Endothelial cell of umbilical vein (primary cell): ENCODE measurements around the gene CD151. TPM values are rescaled to one million over a fixed set of nuclear protein-coding genes. Genes with fewer than 3 reads are reported as not detected.
A peak's percentile ranks its signal among the peaks of the same experiment; 100 is the strongest.

Experiments used
- Bru-seq: library from RNA; stranded (reverse); fragments of 400-500 nt; gene quantifications from one replicate; lab custom pipeline; 2021; lab: Mats Ljungman, UMichigan
- BruChase-seq, 2 experiments: library from RNA; stranded (reverse); fragments of 400-500 nt; gene quantifications; one replicate each; lab custom pipeline; 2021; lab: Mats Ljungman, UMichigan
- BruUV-seq: library from RNA; stranded (reverse); fragments of 400-500 nt; replicated peaks from 2 replicates; lab custom pipeline; 2021; lab: Mats Ljungman, UMichigan
- CTCF ChIA-PET: fragments of 300-600, 350-600 bp; sonication (Branson Sonifier 250); formaldehyde crosslinking; loops from one replicate; lab custom pipeline; 2021; ENCODE audit warnings: antibody characterized with exemption, inconsistent platforms; lab: Charles Lee
- POLR2A ChIA-PET: fragments of 300-600, 350-600 bp; sonication (Branson Sonifier 250); formaldehyde crosslinking; loops from one replicate; lab custom pipeline; 2021; ENCODE audit warnings: antibody characterized with exemption, inconsistent platforms; lab: Charles Lee
- DNase-seq: peaks from one replicate; pipeline ENCODE4 v3.0.0-alpha.2; 2011; ENCODE audit warnings: low read depth, low spot score
- FAIRE-seq: peaks from 2 replicates; lab custom pipeline; 2011; peaks lifted over from hg19 to GRCh38; lab: Jason Lieb, UNC
- H2AFZ ChIP-seq: 2 replicates; pipeline ENCODE4 v1.6.0; 2012; ENCODE audit warnings: low read depth, low read length, control low read depth, inconsistent platforms
- H3K27ac ChIP-seq: 2 replicates; pipeline ENCODE4 v1.5.1; 2011; ENCODE audit warnings: low read depth, mild to moderate bottlenecking, control low read depth, low read length, moderate library complexity; ENCODE audit not compliant: insufficient read depth
- H3K27me3 ChIP-seq, 2 experiments: 2 replicates each; pipeline versions ENCODE4 v1.6.0 to v1.6.1; 2011; ENCODE audit warnings: low read length in 2 of 2, mixed read lengths in 1 of 2; ENCODE audit not compliant: control insufficient read depth in 2 of 2, insufficient read depth in 2 of 2
- H3K36me3 ChIP-seq, 2 experiments: 2 replicates in 1 of 2; 3 replicates in 1 of 2; pipeline ENCODE4 v1.5.1; 2011; ENCODE audit warnings: low read length in 2 of 2, mild to moderate bottlenecking in 1 of 2, moderate library complexity in 1 of 2; ENCODE audit not compliant: control insufficient read depth in 2 of 2, insufficient read depth in 2 of 2; ENCODE audit errors: extremely low read depth in 1 of 2
- H3K4me1 ChIP-seq: 3 replicates; pipeline ENCODE4 v1.5.1; 2011; ENCODE audit warnings: mild to moderate bottlenecking, low read length; ENCODE audit not compliant: control insufficient read depth, insufficient read depth; ENCODE audit errors: extremely low read depth
- H3K4me2 ChIP-seq: 2 replicates; pipeline ENCODE4 v1.6.1; 2011; ENCODE audit warnings: low read length, control low read depth, mixed read lengths; ENCODE audit not compliant: insufficient read depth
- H3K4me3 ChIP-seq, 3 experiments: fragments of 200-600 bp in 1 of 3; sonication (generic), shearing (Covaris generic) in 1 of 3; replicated peaks in 1 of 3; 2 replicates each; pipeline ENCODE4 v1.5.1; 2011 to 2016; ENCODE audit warnings: control low read depth in 3 of 3, low read length in 3 of 3, mild to moderate bottlenecking in 2 of 3, inconsistent platforms in 1 of 3, low read depth in 1 of 3, moderate library complexity in 1 of 3; ENCODE audit not compliant: insufficient read depth in 1 of 3
- H3K79me2 ChIP-seq: 2 replicates; pipeline ENCODE4 v1.6.0; 2012; ENCODE audit warnings: low read length, inconsistent platforms; ENCODE audit not compliant: control insufficient read depth, insufficient read depth
- H3K9ac ChIP-seq: replicated peaks from 2 replicates; pipeline ENCODE3; 2011; ENCODE audit warnings: low read length, control low read depth; ENCODE audit not compliant: insufficient read depth; ENCODE audit errors: extremely low read depth
- H3K9me1 ChIP-seq: replicated peaks from 3 replicates; pipeline ENCODE4 v1.6.0; 2011; ENCODE audit warnings: mild to moderate bottlenecking, low read length; ENCODE audit not compliant: control insufficient read depth, insufficient read depth; ENCODE audit errors: extremely low read depth
- H3K9me3 ChIP-seq: replicated peaks from 2 replicates; pipeline ENCODE4 v1.5.1; 2012; ENCODE audit warnings: low read length, inconsistent platforms; ENCODE audit not compliant: control insufficient read depth, insufficient read depth
- H4K20me1 ChIP-seq: replicated peaks from 2 replicates; pipeline ENCODE3; 2011; ENCODE audit warnings: mild to moderate bottlenecking, low read length; ENCODE audit not compliant: control insufficient read depth, insufficient read depth; ENCODE audit errors: extremely low read depth
- GATA2 ChIP-seq: IDR thresholded peaks from 2 replicates; pipeline ENCODE4 v1.7.0; 2011; ENCODE audit warnings: low read depth, mild to moderate bottlenecking, moderate library complexity, mixed read lengths, low read length; ENCODE audit not compliant: insufficient read length, insufficient read depth
- JUN ChIP-seq: IDR thresholded peaks from 2 replicates; pipeline ENCODE4 v1.6.1; 2011; ENCODE audit warnings: borderline replicate concordance, low read depth; ENCODE audit not compliant: insufficient read length, insufficient read depth
- POLR2AphosphoS5 ChIP-seq: IDR thresholded peaks from 2 replicates; pipeline ENCODE4 v1.6.1; 2012; ENCODE audit warnings: low read depth, mild to moderate bottlenecking, control low read depth, low read length, moderate library complexity; ENCODE audit not compliant: insufficient read depth
- dilution Hi-C: fragments of 300-500 bp; cut with MboI; formaldehyde crosslinking; loops from one replicate; pipeline ENCODE4 v1.15.0; 2019; ENCODE audit warnings: low sequenced_read_pairs; ENCODE audit not compliant: extremely low pct_ligation_motif_present
- intact Hi-C: fragments of 100-400 bp; cut with micrococcal nuclease; formaldehyde crosslinking; loops from one replicate; pipeline ENCODE4 v1.10.0; 2022
- long read RNA-seq: library from polyadenylated mRNA; stranded (forward); transcript quantifications from one replicate; pipeline ENCODE4 v2.0.0, GENCODE V29; 2021
- polyA minus RNA-seq, 3 experiments: library from RNA; depleted of rRNA, polyadenylated mRNA; stranded (reverse); fragments of >200 nt; gene quantifications; 1 replicate in 1 of 3; 2 replicates in 2 of 3; pipeline ENCODE4 v1.2.3, GENCODE V29; 2011
- polyA plus RNA-seq, 4 experiments: library from polyadenylated mRNA; depleted of rRNA in 3 of 4; stranded (reverse) in 3 of 4; unstranded in 1 of 4; fragments of >200 nt; gene quantifications; 2 replicates each; pipeline versions ENCODE4 v1.2.1 to v1.2.3, GENCODE V29; 2011 to 2012; ENCODE audit warnings: missing spikeins in 1 of 4
- total RNA-seq: library from RNA; stranded (reverse); gene quantifications from 2 replicates; pipeline ENCODE4 v1.2.3, GENCODE V29; 2021
- TF ChIP-seq, protein P1 (sequence below), 2 donors: IDR thresholded peaks; 1 replicate in 1 of 2; 2 replicates in 1 of 2; pipeline ENCODE4 v1.5.1; 2011; ENCODE audit warnings: low read length in 2 of 2, mild to moderate bottlenecking in 2 of 2, moderate library complexity in 2 of 2, control low read depth in 1 of 2, inconsistent platforms in 1 of 2, low read depth in 1 of 2; ENCODE audit not compliant: insufficient read depth in 1 of 2; ENCODE audit errors: extremely low read depth in 1 of 2

CD151 gene
- total RNA-seq (515 and 605 TPM in 2 replicates), polyA plus RNA-seq (1,090 and 1,522 TPM in 2 replicates), polyA minus RNA-seq (701 and 743 TPM in 2 replicates), Bru-seq, nascent RNA (percentile 69 among the genes with signal in this experiment), BruChase-seq, experiment 1, labeled RNA remaining after a 6-hour chase (percentile 93 among the genes with signal in this experiment), BruChase-seq, experiment 2, labeled RNA remaining after a 2-hour chase (percentile 78 among the genes with signal in this experiment)
- polyA plus RNA-seq (2011; cell fraction: cytosol; rRNA removed) = 804 and 813 TPM in 2 replicates
- polyA plus RNA-seq (2011; cell fraction: nucleus; rRNA removed) = 543 and 618 TPM in 2 replicates
- polyA plus RNA-seq (2012) = 576 and 824 TPM in 2 replicates
- 81.2 TPM for polyA minus RNA-seq (2011; cell fraction: cytosol; rRNA and poly(A)+ RNA removed)
- 148 and 185 TPM in 2 replicates for polyA minus RNA-seq (2011; cell fraction: nucleus; rRNA and poly(A)+ RNA removed)
- long read RNA-seq, transcript CD151-220 (8 exons, 1,835 nt) = minor isoform, 7 of 1,011 reads
- long read RNA-seq, transcript CD151-203 (8 exons, 1,486 nt) = minor isoform, 209 of 1,011 reads
- long read RNA-seq, transcript CD151-201 (9 exons, 1,545 nt) = minor isoform, 63 of 1,011 reads
- long read RNA-seq, transcript CD151-202 (9 exons, 1,658 nt) = major isoform, 423 of 1,011 reads
- long read RNA-seq, partial matches to known transcripts = 242 of 1,011 reads
- long read RNA-seq, other reads (novel, unspliced or antisense) = 65 of 1,011 reads

- BruUV-seq = no TSS peak
- peaks cover 53% of the 10 kb centered on the region for H3K4me1 ChIP-seq
- peak; percentile 61 for TF ChIP-seq POLR2AphosphoS5
- TF ChIP-seq GATA2 = no peak
- ChIA-PET POLR2A (interaction anchor here (1.4 to 3.3 kb wide), 2 partner anchors 11 to 21 kb away, joined by 6 to 25 read pairs; partner anchors contain the start of genes POLR2L and TSPAN4), CTCF (interaction anchor here (2.9 kb wide), 1 partner anchor 12 kb away, joined by 19 read pairs; the partner anchor contains the start of gene TSPAN4)
- intact Hi-C loops (no loop called here), dilution Hi-C loops (no loop called here)
- peak within 1 kb of the TSS; percentile 8 for H2AFZ ChIP-seq
- peak within 1 kb of the TSS; percentile 85 for H3K9ac ChIP-seq
- H3K4me2 ChIP-seq = peak within 1 kb of the TSS; percentile 75
- FAIRE-seq (peak; percentile 4), DNase-seq (peak; percentile 55)
- peaks cover 7 to 16% of the 10 kb centered on the region in 2 experiments for H3K36me3 ChIP-seq
- no peaks in the 10 kb centered on the region for H3K9me3 ChIP-seq
- peaks cover 32% of the 10 kb centered on the region for H3K79me2 ChIP-seq
- H3K27ac ChIP-seq = peak within 1 kb of the TSS; percentile 79
- no peaks in the 10 kb centered on the region for H3K27me3 ChIP-seq
- H4K20me1 ChIP-seq = no peaks in the 10 kb centered on the region
- H3K4me3 ChIP-seq = peak within 1 kb of the TSS; percentile 50 to 70 (median 67)
- H3K9me1 ChIP-seq = no peaks in the 10 kb centered on the region
Observed at GRCh38 chr11:832529-833113, at the start of gene CD151. CD151 (plus strand) TSS chr11:832952; CDS start chr11:836070, 3,118 bp downstream.

GRCh38 chr11:783581-784015 is 49.2 kb upstream of the CD151 start:
- Histone ChIP-seq H3K9ac (no peak overlapping the region), H3K4me3 (no peak overlapping the region), H3K36me3 (no peaks in the 10 kb centered on the region), H3K9me1 (no peaks in the 10 kb centered on the region), H3K79me2 (peaks cover 4% of the 10 kb centered on the region), H3K4me1 (no peaks in the 10 kb centered on the region), H3K9me3 (no peaks in the 10 kb centered on the region), H4K20me1 (no peaks in the 10 kb centered on the region), H3K4me2 (no peak overlapping the region), H3K27ac (no peak overlapping the region), H3K27me3 (no peaks in the 10 kb centered on the region), H2AFZ (no peak overlapping the region)
- BruUV-seq = no TSS peak
- ChIA-PET POLR2A (no interaction called here), CTCF (interaction anchor here (0.9 to 1.8 kb wide), 7 partner anchors 8 to 267 kb away, joined by 3 to 9 read pairs (median 4); partner anchors contain the start of gene RPLP2)
- DNase-seq (peak; percentile 80), FAIRE-seq (peak; percentile 83)
- dilution Hi-C loops (no loop called here), intact Hi-C loops (loop anchor here (2.0 kb wide), 1 partner anchor 13 kb away; no protein-coding TSS in a partner anchor)
- no peak for TF ChIP-seq JUN
- TF ChIP-seq, protein P1, sequence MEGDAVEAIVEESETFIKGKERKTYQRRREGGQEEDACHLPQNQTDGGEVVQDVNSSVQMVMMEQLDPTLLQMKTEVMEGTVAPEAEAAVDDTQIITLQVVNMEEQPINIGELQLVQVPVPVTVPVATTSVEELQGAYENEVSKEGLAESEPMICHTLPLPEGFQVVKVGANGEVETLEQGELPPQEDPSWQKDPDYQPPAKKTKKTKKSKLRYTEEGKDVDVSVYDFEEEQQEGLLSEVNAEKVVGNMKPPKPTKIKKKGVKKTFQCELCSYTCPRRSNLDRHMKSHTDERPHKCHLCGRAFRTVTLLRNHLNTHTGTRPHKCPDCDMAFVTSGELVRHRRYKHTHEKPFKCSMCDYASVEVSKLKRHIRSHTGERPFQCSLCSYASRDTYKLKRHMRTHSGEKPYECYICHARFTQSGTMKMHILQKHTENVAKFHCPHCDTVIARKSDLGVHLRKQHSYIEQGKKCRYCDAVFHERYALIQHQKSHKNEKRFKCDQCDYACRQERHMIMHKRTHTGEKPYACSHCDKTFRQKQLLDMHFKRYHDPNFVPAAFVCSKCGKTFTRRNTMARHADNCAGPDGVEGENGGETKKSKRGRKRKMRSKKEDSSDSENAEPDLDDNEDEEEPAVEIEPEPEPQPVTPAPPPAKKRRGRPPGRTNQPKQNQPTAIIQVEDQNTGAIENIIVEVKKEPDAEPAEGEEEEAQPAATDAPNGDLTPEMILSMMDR (IDR thresholded peaks at IDR 0.05; ENCODE audit: extremely low read depth in 1 of 2, insufficient read depth in 1 of 2, low read depth in 1 of 2, low read length in 2 of 2) = peak; percentile 82 to 93
- peak; percentile 22 for TF ChIP-seq POLR2AphosphoS5
